ENCODE results near the gene TBC1D22A. TPM values are rescaled to one million over a fixed set of nuclear protein-coding genes. Genes with fewer than 3 reads are reported as not detected.

The TBC1D22A gene
- total RNA-seq, 1 experiment from 2014 or later = 8.2 TPM

DNA sequence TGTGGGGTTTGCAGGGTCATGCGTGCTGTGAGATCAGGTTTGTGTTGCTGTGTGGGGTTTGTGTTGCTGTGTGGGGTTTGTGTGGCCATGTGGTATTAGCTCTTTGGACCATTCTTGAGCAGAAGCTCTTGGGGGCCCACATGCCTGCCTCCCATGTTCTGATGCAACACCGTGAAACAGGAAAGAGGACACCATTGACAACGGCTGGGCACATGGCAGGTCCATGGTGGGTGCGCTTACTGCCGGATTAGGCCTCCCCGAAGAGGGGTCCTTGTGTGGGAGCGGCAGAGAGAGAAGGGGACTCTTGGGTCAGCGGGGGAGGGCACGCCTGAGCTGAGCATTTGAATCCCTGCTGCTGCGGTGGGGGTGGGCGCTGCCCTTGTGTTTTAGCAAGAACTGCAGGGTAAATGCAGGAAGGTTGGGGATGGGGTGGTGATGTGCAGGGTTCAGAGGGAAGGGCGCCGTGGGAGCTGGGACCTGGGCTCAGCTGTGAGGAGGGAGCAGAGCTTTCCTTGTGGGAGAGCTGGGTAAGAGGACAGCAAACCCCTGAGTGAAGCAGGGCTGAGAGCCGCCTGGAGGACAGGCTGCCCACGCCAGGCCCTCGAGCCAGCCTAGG is 361.5 kb downstream of the TBC1D22A start:
- no peak for DNase-seq
- Histone ChIP-seq H3K4me3 (ENCODE audit: insufficient read depth, low read depth, low read length) (no peak overlapping the region), H3K36me3 (replicated peaks; ENCODE audit: control insufficient read depth, insufficient read depth, low read length) (no peaks in the 10 kb centered on the region), H3K27me3 (ENCODE audit: control insufficient read depth, insufficient read depth, low read length) (no peaks in the 10 kb centered on the region)

- no peak for DNase-seq
- no peaks in the 10 kb centered on the region for H3K36me3 ChIP-seq (replicated peaks; ENCODE audit: control insufficient read depth, insufficient read depth, low read length)
- H3K4me3 ChIP-seq (ENCODE audit: insufficient read depth, low read depth, low read length) = no peak overlapping the region
Measured at GRCh38 chr22:47124451-47124881, 362.0 kb downstream of the TBC1D22A start.

GRCh38 chr22:47124961-47125360 is 362.5 kb downstream of the TBC1D22A start:
- no peak overlapping the region for H3K4me3 ChIP-seq (ENCODE audit: insufficient read depth, low read depth, low read length)
- DNase-seq = no peak
- no peaks in the 10 kb centered on the region for H3K36me3 ChIP-seq (replicated peaks; ENCODE audit: control insufficient read depth, insufficient read depth, low read length)
- no peaks in the 10 kb centered on the region for H3K27me3 ChIP-seq (ENCODE audit: control insufficient read depth, insufficient read depth, low read length)

More at GRCh38 chr22:47124451-47124881, 362.0 kb downstream of the TBC1D22A start:
- no peaks in the 10 kb centered on the region for H3K27me3 ChIP-seq (ENCODE audit: control insufficient read depth, insufficient read depth, low read length)

- no peaks in the 10 kb centered on the region for H3K36me3 ChIP-seq (replicated peaks; ENCODE audit: control insufficient read depth, insufficient read depth, low read length)
- DNase-seq = no peak
- H3K27me3 ChIP-seq (ENCODE audit: control insufficient read depth, insufficient read depth, low read length) = no peaks in the 10 kb centered on the region
- H3K4me3 ChIP-seq (ENCODE audit: insufficient read depth, low read depth, low read length) = no peak overlapping the region
Measured at GRCh38 chr22:47125603-47126002, 363.2 kb downstream of the TBC1D22A start.

- H3K36me3 ChIP-seq (replicated peaks; ENCODE audit: control insufficient read depth, insufficient read depth, low read length) = no peaks in the 10 kb centered on the region
- H3K27me3 ChIP-seq (ENCODE audit: control insufficient read depth, insufficient read depth, low read length) = no peaks in the 10 kb centered on the region
- no peak for DNase-seq
- no peak overlapping the region for H3K4me3 ChIP-seq (ENCODE audit: insufficient read depth, low read depth, low read length)
Measured at GRCh38 chr22:47126344-47126811, 363.9 kb downstream of the TBC1D22A start.

DNA sequence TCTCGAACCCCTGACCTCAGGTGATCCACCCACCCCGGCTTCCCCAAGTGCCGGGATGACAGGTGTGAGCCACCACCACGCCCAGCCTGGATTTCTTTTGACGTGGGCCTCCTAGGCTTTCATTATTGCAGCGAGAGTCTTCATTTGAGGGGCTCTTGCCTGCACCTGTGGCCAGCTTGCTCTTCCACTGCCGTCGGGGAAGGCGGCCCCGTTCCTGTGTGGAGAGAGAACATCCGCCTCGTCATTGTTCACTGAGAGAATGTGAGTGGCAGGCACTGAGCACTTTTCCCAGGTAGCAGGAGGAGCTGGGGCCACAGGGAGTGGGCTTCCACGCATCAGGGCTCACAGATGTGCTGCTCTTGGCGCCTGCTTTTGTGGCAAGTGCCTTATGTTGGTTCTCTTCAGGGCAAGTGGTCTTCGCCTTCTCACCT is 365.0 kb downstream of the TBC1D22A start:
- no peaks in the 10 kb centered on the region for H3K36me3 ChIP-seq (replicated peaks; ENCODE audit: control insufficient read depth, insufficient read depth, low read length)
- no peaks in the 10 kb centered on the region for H3K27me3 ChIP-seq (ENCODE audit: control insufficient read depth, insufficient read depth, low read length)
- no peak for DNase-seq
- no peak overlapping the region for H3K4me3 ChIP-seq (ENCODE audit: insufficient read depth, low read depth, low read length)

DNA sequence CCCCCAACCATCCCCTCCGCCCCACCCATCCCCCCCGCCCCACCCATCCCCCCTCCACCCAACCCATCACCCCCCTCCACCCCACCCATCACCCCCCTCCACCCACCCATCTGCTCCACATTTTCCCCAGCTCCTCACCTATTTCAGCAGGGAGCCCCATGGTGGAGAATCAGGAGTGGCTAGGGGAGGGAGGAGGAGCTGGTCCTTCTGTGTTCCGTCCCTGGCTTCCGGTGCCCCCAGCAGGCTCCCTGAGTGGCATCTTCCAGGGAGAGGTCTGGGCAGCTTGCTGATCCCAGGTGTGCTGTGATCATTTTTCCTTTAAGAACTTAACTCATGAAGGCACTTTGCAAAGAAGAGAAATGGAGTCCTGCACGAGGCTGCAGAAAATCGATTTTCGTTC is 365.8 kb downstream of the TBC1D22A start:
- Histone ChIP-seq H3K36me3 (replicated peaks; ENCODE audit: control insufficient read depth, insufficient read depth, low read length) (no peaks in the 10 kb centered on the region), H3K27me3 (ENCODE audit: control insufficient read depth, insufficient read depth, low read length) (no peaks in the 10 kb centered on the region), H3K4me3 (ENCODE audit: insufficient read depth, low read depth, low read length) (no peak overlapping the region)
- no peak for DNase-seq

- H3K4me3 ChIP-seq (ENCODE audit: insufficient read depth, low read depth, low read length) = no peak overlapping the region
- no peaks in the 10 kb centered on the region for H3K27me3 ChIP-seq (ENCODE audit: control insufficient read depth, insufficient read depth, low read length)
- H3K36me3 ChIP-seq (replicated peaks; ENCODE audit: control insufficient read depth, insufficient read depth, low read length) = no peaks in the 10 kb centered on the region
- no peak for DNase-seq
Measured at GRCh38 chr22:47128622-47129215, 366.3 kb downstream of the TBC1D22A start.

DNA sequence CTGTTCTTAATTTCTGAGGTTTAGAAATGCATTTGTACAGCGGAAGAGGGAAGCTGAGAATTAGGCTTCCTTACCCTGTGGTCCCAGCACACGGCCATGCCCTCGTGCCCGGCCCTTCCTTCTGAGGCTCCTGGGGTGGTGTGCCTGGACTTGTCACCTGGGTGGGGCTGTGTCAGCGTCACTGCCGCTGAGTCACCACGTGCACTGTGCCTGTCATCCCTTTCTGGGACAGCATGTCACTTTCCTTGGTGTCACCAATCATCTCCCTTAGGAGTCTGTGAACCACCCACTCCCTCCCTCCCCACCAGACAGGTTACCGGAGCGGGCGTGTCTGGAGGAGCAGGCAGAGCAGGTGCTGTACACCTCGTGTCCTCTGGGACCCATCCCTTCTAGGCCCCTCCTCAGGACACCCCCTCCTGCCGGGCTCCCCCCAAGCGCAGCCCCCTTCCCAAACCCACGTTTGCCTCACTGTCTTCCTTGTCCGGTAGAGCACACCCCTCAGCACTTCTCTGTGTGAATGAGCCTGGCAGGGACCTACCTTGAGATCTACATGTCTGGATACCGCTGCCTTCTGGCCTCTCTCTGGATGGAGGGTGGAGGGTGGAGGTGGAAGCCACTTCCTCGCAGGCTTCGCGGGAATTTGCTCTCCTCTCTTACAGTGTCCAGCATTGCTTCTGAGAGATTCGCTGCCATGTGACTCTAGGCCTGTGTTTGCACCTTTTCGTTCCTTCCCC is 367.6 kb downstream of the TBC1D22A start:
- Histone ChIP-seq H3K36me3 (replicated peaks; ENCODE audit: control insufficient read depth, insufficient read depth, low read length) (no peaks in the 10 kb centered on the region), H3K27me3 (ENCODE audit: control insufficient read depth, insufficient read depth, low read length) (no peaks in the 10 kb centered on the region), H3K4me3 (ENCODE audit: insufficient read depth, low read depth, low read length) (no peak overlapping the region)
- DNase-seq = no peak

DNA sequence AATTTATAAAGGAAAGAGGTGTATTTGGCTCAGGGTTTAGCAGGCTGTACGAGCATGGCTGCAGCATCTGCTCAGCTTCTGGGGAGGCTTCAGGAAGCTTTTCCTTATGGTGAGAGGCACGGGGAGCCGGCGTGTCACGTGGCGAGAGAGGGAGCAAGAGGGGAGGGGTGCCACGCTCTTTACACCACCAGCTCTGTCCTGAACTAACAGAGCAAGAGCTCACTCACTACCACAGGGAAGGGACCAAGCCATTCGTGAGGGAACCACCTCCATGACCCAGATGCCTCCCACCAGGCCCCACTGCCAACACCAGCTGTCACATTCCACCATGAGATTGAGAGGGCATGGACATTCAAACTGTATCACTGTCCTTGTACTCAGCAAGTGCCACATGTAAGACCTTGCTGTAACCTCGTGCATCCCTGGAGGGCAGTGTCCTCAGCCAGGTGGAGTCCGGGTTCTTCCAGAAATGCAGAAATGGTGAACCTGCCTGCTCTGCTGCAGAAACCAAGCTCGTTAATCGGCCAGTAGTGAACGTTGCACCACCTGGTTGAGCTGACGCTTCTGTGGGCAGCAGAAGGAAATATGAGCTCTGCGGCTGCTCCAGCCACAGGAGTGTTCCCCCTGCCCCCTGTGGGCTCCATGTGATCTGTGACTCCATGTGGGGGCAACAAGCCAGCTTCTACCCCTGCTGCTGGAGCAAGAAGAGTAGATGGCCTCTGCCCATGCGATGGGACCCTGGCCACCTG is 368.6 kb downstream of the TBC1D22A start:
- Histone ChIP-seq H3K4me3 (ENCODE audit: insufficient read depth, low read depth, low read length) (no peak overlapping the region), H3K27me3 (ENCODE audit: control insufficient read depth, insufficient read depth, low read length) (no peaks in the 10 kb centered on the region), H3K36me3 (replicated peaks; ENCODE audit: control insufficient read depth, insufficient read depth, low read length) (no peaks in the 10 kb centered on the region)
- no peak for DNase-seq

- no peak for DNase-seq
- Histone ChIP-seq H3K27me3 (ENCODE audit: control insufficient read depth, insufficient read depth, low read length) (no peaks in the 10 kb centered on the region), H3K4me3 (ENCODE audit: insufficient read depth, low read depth, low read length) (no peak overlapping the region), H3K36me3 (replicated peaks; ENCODE audit: control insufficient read depth, insufficient read depth, low read length) (no peaks in the 10 kb centered on the region)
Measured at GRCh38 chr22:47131632-47132427, 369.4 kb downstream of the TBC1D22A start.

GRCh38 chr22:47132428-47132825 is 370.0 kb downstream of the TBC1D22A start:
- H3K4me3 ChIP-seq (ENCODE audit: insufficient read depth, low read depth, low read length) = no peak overlapping the region
- DNase-seq = no peak
- H3K27me3 ChIP-seq (ENCODE audit: control insufficient read depth, insufficient read depth, low read length) = no peaks in the 10 kb centered on the region
- H3K36me3 ChIP-seq (replicated peaks; ENCODE audit: control insufficient read depth, insufficient read depth, low read length) = no peaks in the 10 kb centered on the region

GRCh38 chr22:47133061-47133969 is 370.9 kb downstream of the TBC1D22A start:
- DNase-seq = peak; percentile 80
- Histone ChIP-seq H3K4me3 (ENCODE audit: insufficient read depth, low read depth, low read length) (no peak overlapping the region), H3K36me3 (replicated peaks; ENCODE audit: control insufficient read depth, insufficient read depth, low read length) (no peaks in the 10 kb centered on the region), H3K27me3 (ENCODE audit: control insufficient read depth, insufficient read depth, low read length) (no peaks in the 10 kb centered on the region)
